Naive B cell (primary cell): ENCODE measurements around the gene ANO9. TPM values are rescaled to one million over a fixed set of nuclear protein-coding genes. Genes with fewer than 3 reads are reported as not detected.
"Not testable (repeated sequence)": the region's sequence is repeated elsewhere in the genome, so short reads cannot be mapped to it uniquely, and the experiment has no call there.

Experiments used
- ATAC-seq, 2 donors: fragments of 150-1000 bp; cut with Tn5 transposase; 2 replicates each; pipeline ENCODE4 v1.10.0; 2021; ENCODE audit warnings: low read depth in 2 of 2, mild to moderate bottlenecking in 2 of 2, moderate library complexity in 2 of 2
- DNase-seq: peaks from one replicate; pipeline ENCODE4 v3.0.0; 2022
- H3K27ac Mint-ChIP-seq, 6 donors: one replicate each; pipeline ENCODE4 v1.8.0; 2020 to 2022; ENCODE audit warnings: mild to moderate bottlenecking in 6 of 6, mixed read lengths in 6 of 6, moderate library complexity in 5 of 6, inconsistent platforms in 2 of 6
- H3K27me3 Mint-ChIP-seq, 3 donors: one replicate each; pipeline ENCODE4 v1.8.0; 2021 to 2022; ENCODE audit warnings: mixed read lengths in 3 of 3, mild to moderate bottlenecking in 1 of 3
- H3K36me3 Mint-ChIP-seq, 2 donors: one replicate each; pipeline ENCODE4 v1.8.0; 2020 to 2022; ENCODE audit warnings: mixed read lengths in 2 of 2, inconsistent platforms in 1 of 2, mild to moderate bottlenecking in 1 of 2
- H3K4me1 Mint-ChIP-seq, 3 donors: one replicate each; pipeline ENCODE4 v1.8.0; 2020 to 2022; ENCODE audit warnings: mixed read lengths in 3 of 3, inconsistent platforms in 1 of 3, mild to moderate bottlenecking in 1 of 3, moderate library complexity in 1 of 3
- H3K4me3 Mint-ChIP-seq, 8 donors: one replicate each; pipeline ENCODE4 v1.8.0; 2020 to 2022; ENCODE audit warnings: mild to moderate bottlenecking in 8 of 8, mixed read lengths in 8 of 8, moderate library complexity in 8 of 8, inconsistent platforms in 2 of 8
- H3K9me3 Mint-ChIP-seq, 7 donors: one replicate each; pipeline ENCODE4 v1.8.0; 2020 to 2022; ENCODE audit warnings: mixed read lengths in 7 of 7, mild to moderate bottlenecking in 5 of 7, inconsistent platforms in 2 of 7, moderate library complexity in 1 of 7
- polyA plus RNA-seq, 6 donors: library from polyadenylated mRNA; unstranded; fragments of 300-500 nt; fragmentation: Illumina TruSeq; gene quantifications; one replicate each; pipeline ENCODE4 v1.2.3, GENCODE V29; 2021; ENCODE audit warnings: low read depth in 6 of 6

The ANO9 gene
- polyA plus RNA-seq, 6 donors from 2014 or later: 1.9 to 4.5 (median 3.4) TPM; not detected in 1

- DNase-seq: no peak
- Mint-ChIP-seq H3K9me3 (peaks cover 0 to 8% (median 2%) of the 10 kb centered on the region in 7 donors), H3K4me3 (no peak overlapping the region), H3K27ac (no peak overlapping the region), H3K4me1 (peaks cover 0 to under 1% (median 0%) of the 10 kb centered on the region in 3 donors), H3K27me3 (peaks cover 0 to 7% (median 0%) of the 10 kb centered on the region in 3 donors), H3K36me3 (peaks cover 0 to 1% of the 10 kb centered on the region in 2 donors)
- no peak for ATAC-seq
Observed at GRCh38 chr11:392102-392777, 49.6 kb downstream of the ANO9 start.

- Mint-ChIP-seq H3K27ac (no peak overlapping the region), H3K4me1 (no peaks in the 10 kb centered on the region), H3K27me3 (peaks cover 0 to 7% (median 0%) of the 10 kb centered on the region in 3 donors), H3K36me3 (peaks cover 0 to 7% of the 10 kb centered on the region in 2 donors), H3K4me3 (no peak overlapping the region), H3K9me3 (peaks cover 0 to 16% (median 9%) of the 10 kb centered on the region in 7 donors)
- ATAC-seq (no peak), DNase-seq (no peak)
Observed at GRCh38 chr11:391117-392017, 50.4 kb downstream of the ANO9 start.

- H3K9me3 Mint-ChIP-seq: peaks cover 0 to 16% (median 9%) of the 10 kb centered on the region in 7 donors
- no peaks in the 10 kb centered on the region for H3K4me1 Mint-ChIP-seq
- DNase-seq (no peak), ATAC-seq (no peak)
- H3K4me3 Mint-ChIP-seq: no peak overlapping the region
- peaks cover 0 to 7% (median 0%) of the 10 kb centered on the region in 3 donors for H3K27me3 Mint-ChIP-seq
- H3K27ac Mint-ChIP-seq: no peak overlapping the region
- peaks cover 0 to 7% of the 10 kb centered on the region in 2 donors for H3K36me3 Mint-ChIP-seq
Observed at GRCh38 chr11:390175-390574, 51.6 kb downstream of the ANO9 start.

GRCh38 chr11:389369-389768 is 52.4 kb downstream of the ANO9 start:
- H3K4me1 Mint-ChIP-seq, H3K27me3 Mint-ChIP-seq, DNase-seq, H3K27ac Mint-ChIP-seq, H3K4me3 Mint-ChIP-seq, ATAC-seq, H3K36me3 Mint-ChIP-seq: not testable (repeated sequence)
- peaks cover 0 to 16% (median 9%) of the 10 kb centered on the region in 7 donors for H3K9me3 Mint-ChIP-seq

- peaks cover 0 to 16% (median 9%) of the 10 kb centered on the region in 7 donors for H3K9me3 Mint-ChIP-seq
- H3K4me3 Mint-ChIP-seq: peak overlapping the region in 1 of 8 donors; percentile 40
- DNase-seq (no peak), ATAC-seq (no peak)
- H3K36me3 Mint-ChIP-seq: peaks cover 0 to 7% of the 10 kb centered on the region in 2 donors
- H3K4me1 Mint-ChIP-seq: peaks cover 0 to 5% (median 0%) of the 10 kb centered on the region in 3 donors
- H3K27ac Mint-ChIP-seq: no peak overlapping the region
- peaks cover 4 to 23% (median 17%) of the 10 kb centered on the region in 3 donors for H3K27me3 Mint-ChIP-seq
Observed at GRCh38 chr11:387193-387793, 54.5 kb downstream of the ANO9 start.

GRCh38 chr11:386483-386882 is 55.3 kb downstream of the ANO9 start:
- Mint-ChIP-seq H3K9me3 (peaks cover 0 to 16% (median 9%) of the 10 kb centered on the region in 7 donors), H3K4me3 (peak overlapping the region in 2 of 8 donors; percentile 12 to 50), H3K36me3 (peaks cover 0 to 7% of the 10 kb centered on the region in 2 donors), H3K4me1 (peaks cover 0 to 8% (median 4%) of the 10 kb centered on the region in 3 donors), H3K27ac (no peak overlapping the region), H3K27me3 (peaks cover 4 to 28% (median 23%) of the 10 kb centered on the region in 3 donors)
- DNase-seq (no peak), ATAC-seq (no peak)

- ATAC-seq (no peak), DNase-seq (no peak)
- Mint-ChIP-seq H3K4me1 (peaks cover 0 to 8% (median 4%) of the 10 kb centered on the region in 3 donors), H3K9me3 (peaks cover 0 to 16% (median 9%) of the 10 kb centered on the region in 7 donors), H3K4me3 (no peak overlapping the region), H3K27ac (no peak overlapping the region), H3K27me3 (peaks cover 4 to 28% (median 23%) of the 10 kb centered on the region in 3 donors), H3K36me3 (peaks cover 0 to 7% of the 10 kb centered on the region in 2 donors)
Observed at GRCh38 chr11:385594-386351, 56.0 kb downstream of the ANO9 start.

GRCh38 chr11:384511-384910 is 57.3 kb downstream of the ANO9 start:
- Mint-ChIP-seq H3K4me3 (no peak overlapping the region), H3K27me3 (peaks cover 4 to 28% (median 23%) of the 10 kb centered on the region in 3 donors), H3K9me3 (peaks cover 0 to 13% (median 9%) of the 10 kb centered on the region in 7 donors), H3K36me3 (peaks cover 0 to 7% of the 10 kb centered on the region in 2 donors), H3K27ac (no peak overlapping the region), H3K4me1 (peaks cover 0 to 8% (median 4%) of the 10 kb centered on the region in 3 donors)
- DNase-seq (no peak), ATAC-seq (no peak)

- ATAC-seq (no peak), DNase-seq (no peak)
- Mint-ChIP-seq H3K27ac (no peak overlapping the region), H3K27me3 (peaks cover 4 to 35% (median 29%) of the 10 kb centered on the region in 3 donors), H3K4me1 (peaks cover 0 to 10% (median 8%) of the 10 kb centered on the region in 3 donors), H3K9me3 (peaks cover 0 to 13% (median 9%) of the 10 kb centered on the region in 7 donors), H3K4me3 (no peak overlapping the region), H3K36me3 (peaks cover 0 to 7% of the 10 kb centered on the region in 2 donors)
Observed at GRCh38 chr11:383431-383830, 58.4 kb downstream of the ANO9 start.

- Mint-ChIP-seq H3K36me3 (peaks cover 0 to 5% of the 10 kb centered on the region in 2 donors), H3K9me3 (peaks cover 0 to 9% (median 6%) of the 10 kb centered on the region in 7 donors), H3K27ac (peak overlapping the region in 1 of 6 donors; percentile 31), H3K4me3 (peak overlapping the region in 1 of 8 donors; percentile 47), H3K4me1 (peaks cover 0 to 17% (median 8%) of the 10 kb centered on the region in 3 donors), H3K27me3 (peaks cover 4 to 40% (median 39%) of the 10 kb centered on the region in 3 donors)
- peak; percentile 43 to 47 for ATAC-seq
- DNase-seq: no peak
Observed at GRCh38 chr11:382081-382629, 59.7 kb downstream of the ANO9 start.

GRCh38 chr11:381501-382072 is 60.2 kb downstream of the ANO9 start:
- Mint-ChIP-seq H3K4me1 (peaks cover 0 to 17% (median 8%) of the 10 kb centered on the region in 3 donors), H3K36me3 (no peaks in the 10 kb centered on the region), H3K9me3 (peaks cover 0 to 3% (median 1%) of the 10 kb centered on the region in 7 donors), H3K27ac (peak overlapping the region in 1 of 6 donors; percentile 31), H3K27me3 (peaks cover 4 to 40% (median 39%) of the 10 kb centered on the region in 3 donors), H3K4me3 (peak overlapping the region in 1 of 8 donors; percentile 47)
- ATAC-seq (no peak), DNase-seq (no peak)

- Mint-ChIP-seq H3K4me3 (no peak overlapping the region), H3K9me3 (no peaks in the 10 kb centered on the region), H3K27ac (no peak overlapping the region), H3K36me3 (no peaks in the 10 kb centered on the region), H3K27me3 (peaks cover 4 to 40% (median 39%) of the 10 kb centered on the region in 3 donors), H3K4me1 (peaks cover 0 to 17% (median 8%) of the 10 kb centered on the region in 3 donors)
- ATAC-seq (no peak), DNase-seq (no peak)
Observed at GRCh38 chr11:380996-381395, 60.8 kb downstream of the ANO9 start.
